GM18858 (cell line): ENCODE results near the gene AHRR.
"Not testable (repeated sequence)": the region's sequence is repeated elsewhere in the genome, so short reads cannot be mapped to it uniquely, and the experiment has no call there.

Experiments
- ATAC-seq: cut with Tn5 transposase; IDR thresholded peaks from one replicate; pipeline ENCODE4 v1.9.1; 2021; ENCODE audit not compliant: unreplicated experiment

The AHRR gene

DNA sequence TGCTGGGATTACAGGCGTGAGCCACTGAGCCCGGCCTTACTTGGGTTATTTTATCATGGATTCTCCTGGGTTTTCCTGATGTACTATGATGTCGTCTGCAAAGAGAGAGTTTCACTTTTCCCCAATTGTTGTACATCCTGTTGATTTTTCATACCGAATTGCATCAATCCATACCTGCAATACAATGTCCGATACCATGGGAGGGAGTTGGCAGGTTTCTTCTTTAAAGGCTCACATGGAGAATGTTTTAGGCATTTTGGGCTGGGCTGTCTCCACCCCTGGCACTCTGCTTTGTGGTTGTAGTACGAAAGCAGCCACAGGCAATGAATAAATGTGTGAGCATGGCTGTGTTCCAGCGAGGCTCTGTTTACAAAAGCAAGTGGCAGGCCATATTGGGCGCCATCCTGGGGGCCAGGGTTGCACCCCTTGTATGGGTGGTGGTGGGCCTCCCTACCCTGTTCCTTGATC, 86.3 kb downstream of the AHRR start:
- no peak for ATAC-seq

DNA sequence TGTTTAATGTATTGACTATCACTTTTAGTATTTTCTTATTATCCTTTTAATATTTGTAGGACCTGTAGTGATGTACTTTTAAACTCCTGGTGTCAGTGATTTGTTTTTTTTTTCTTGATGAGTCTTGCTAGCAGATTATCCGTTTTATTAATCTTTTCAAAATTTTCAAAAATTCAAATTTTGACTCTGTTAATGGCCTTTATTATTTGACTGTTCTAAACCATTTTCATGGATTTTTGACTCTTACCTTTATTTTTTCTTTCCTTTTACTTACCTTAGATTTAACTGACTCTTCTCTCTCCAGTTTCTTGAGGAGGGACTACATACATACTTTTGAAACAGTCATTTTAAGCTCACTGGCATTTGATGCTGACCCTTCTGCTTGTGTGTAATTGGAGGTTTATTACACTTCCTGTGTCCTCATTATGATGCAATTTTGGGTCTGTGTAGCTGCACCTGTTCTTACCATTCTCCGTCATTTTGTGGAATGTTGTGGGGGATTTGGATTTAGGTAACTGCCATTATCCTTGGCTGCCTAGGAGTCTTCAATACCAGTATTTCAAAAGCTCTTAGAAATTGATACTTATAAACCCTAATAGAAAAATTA, 89.5 kb downstream of the AHRR start:
- ATAC-seq, result no peak

DNA sequence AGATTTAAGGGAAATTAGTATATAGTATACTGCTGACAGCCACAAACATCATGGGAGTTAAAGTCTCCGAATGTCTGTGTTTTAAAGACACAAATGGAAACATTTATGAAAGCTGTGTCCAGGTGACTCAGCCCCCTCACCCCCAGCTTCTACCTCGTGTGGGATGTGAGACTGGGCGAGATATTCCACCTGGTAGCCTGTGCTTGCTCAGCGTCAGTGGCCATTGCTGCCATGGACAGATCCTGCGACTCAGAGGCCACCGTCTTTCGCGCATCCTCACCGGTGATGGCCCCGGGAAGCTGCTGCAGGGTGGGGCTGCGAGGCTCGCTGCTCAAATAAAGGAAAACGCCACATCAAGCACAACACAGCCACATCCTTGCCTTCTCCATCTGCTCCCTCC, 90.2 kb downstream of the AHRR start:
- no peak for ATAC-seq

DNA sequence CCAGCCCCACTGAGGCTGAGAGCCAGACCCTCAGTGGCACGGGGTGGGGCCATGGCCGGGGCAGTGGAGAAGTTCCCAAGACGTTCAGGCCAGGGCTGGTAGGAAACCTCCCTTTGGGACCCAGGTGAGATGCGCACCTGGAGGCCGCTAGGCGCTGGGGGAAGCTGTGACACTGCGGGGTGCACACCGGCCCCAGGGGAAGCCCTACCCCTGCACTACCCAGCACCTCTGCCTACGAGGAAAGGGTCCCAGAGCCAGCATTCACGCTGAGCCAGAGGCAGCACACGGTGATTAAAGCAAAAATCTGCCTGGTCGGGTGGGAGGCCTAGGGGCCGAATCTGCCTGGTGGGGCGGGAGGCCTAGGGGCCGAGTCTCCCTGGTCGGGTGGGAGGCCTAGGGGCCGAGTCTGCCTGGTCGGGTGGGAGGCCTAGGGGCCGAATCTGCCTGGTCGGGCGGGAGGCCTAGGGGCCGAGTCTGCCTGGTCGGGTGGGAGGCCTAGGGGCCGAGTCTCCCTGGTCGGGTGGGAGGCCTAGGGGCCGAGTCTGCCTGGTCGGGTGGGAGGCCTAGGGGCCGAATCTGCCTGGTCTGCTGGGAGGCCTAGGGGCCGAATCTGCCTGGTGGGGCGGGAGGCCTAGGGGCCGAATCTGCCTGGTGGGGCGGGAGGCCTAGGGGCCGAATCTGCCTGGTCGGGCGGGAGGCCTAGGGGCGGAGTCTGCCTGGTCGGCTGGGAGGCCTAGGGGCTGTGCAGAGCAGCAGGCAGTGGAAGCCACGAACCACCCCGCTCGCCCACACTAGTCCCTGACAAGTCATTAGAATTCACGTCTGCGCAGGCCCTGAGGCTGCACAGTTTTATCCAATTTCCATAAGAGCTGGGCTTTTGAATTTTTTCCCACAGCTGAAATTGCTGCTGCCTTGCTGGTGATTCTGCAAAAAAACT, 93.7 kb downstream of the AHRR start:
- not testable (repeated sequence) for ATAC-seq

DNA sequence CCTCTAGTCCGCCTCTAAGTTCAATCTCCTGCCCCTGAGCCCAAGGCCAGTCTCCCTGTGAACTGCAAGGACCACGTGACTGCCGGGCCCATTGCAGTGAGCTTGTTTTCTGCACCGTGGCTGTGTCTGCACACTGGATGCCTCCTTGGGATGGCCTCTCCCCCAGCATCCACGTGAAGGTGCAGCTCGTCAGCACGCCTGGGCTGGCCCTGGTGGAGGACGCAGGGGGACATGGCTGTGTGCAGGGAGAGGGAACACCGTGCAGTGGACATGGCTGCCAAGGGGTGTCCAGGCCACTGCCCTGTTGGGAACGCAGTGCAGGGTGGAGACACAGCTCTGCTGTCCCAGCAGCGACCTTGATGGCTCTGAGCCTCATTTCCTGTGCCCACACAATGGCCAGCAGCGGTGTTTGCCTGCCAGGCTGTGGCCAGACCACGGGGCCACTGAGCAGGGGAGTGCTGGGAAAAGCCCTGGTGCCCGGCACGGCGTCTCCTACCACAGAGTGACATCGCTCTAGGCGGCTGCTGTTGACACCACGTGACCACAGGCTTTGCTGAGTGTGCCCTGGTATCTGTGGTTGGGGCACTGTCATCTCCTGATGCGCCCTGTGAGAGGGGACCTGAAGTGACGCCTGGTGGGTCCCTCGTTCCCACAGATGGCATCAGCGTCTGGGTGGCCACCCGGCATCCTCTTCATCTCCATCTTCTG, 94.6 kb downstream of the AHRR start:
- no peak for ATAC-seq

DNA sequence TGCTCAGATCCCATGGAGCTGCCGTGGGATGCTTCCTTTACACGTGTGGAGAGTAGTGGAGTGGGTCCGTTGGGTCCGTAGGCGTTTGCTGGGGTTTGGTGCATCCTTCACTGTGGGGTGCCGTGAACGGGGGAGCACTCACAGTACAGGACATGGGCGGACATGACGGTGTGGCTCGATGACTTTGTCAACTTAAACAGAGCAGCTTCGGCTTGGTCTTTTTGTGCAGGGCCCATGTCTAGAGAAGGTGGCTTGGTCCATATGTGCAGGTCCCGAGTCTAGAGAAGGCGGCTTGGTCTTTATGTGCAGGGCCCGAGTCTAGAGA, 95.1 kb downstream of the AHRR start:
- no peak for ATAC-seq

DNA sequence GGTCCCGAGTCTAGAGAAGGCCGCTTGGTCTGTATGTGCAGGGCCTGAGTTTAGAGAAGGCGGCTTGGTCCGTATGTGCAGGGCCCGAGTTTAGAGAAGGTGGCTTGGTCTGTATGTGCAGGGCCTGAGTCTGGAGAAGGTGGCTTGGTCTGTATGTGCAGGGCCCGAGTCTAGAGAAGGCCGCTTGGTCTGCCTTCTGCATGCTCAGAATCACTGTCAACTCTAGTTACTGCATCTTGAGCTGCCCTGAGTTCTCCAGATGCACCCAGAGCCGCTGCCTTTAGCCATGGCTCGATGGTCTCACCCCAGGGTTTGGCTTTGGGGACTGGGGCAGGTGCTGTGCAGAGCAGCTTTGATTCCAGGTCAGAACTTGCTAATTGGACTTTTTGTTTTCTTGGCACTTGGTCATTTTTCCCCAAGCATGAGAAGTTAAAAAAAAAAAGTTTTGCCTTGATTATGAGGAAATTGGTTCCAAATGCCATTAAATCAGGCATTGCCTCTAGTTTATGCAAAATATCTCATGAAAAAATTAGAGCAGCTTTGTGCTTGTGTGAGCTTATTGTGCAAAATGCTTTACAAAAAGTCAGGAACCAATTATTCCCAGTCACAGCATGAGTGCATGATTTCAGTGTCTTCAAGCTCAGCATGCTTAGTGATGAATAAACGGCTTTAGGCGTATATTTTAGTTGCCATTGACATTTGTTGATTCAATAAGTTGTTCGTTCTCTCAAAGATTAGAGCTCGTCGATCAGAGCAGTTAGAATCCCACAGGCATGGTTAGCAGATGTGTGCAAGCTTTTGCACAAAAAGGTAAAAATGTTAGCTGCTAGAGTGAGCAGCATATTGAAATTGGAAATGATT, 96.0 kb downstream of the AHRR start:
- ATAC-seq, result no peak

DNA sequence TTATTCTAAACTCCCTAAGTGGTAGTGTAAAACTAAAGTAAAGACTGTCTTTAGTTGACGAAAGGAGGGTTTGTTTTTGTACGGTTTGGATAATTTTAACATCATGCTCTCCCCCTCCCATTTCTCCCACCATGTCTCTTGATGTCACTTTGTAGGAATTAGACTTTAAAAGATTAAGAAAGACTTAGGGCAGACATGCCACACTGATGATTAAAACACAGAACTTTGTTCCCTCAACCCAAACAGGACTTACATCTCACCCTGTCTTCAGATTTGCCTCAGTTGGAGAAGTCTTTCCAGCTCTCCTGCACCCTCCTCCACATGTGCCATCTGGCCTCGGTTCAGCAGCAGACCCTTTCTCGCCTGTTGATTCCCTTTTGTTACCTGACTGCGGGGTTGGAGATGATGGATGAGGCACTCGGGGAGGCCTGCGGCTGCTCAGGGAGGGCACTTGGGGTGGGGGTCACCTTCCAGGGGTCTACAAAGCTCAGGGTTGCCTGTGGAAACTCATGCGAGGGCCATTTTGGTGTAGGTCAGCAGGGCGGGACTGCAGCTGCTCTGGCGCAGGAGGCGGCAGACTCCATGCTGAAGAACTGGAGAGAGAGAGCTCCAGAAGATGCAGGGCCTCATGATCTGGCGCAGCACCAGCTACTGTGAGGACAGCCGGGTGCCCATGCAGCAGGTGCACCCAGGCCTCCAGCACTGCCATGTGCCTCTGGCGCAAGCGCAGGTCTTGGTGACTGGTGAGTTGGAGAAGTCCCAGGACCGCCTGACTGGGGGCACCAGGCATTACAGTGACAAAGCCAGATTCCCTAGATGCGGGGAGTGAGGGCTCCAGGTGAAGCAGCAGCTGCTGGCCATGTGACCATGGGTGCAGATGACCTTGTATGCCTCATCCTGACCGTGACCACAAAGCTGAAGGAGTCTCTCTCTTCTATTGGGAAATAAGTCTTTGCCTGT, 96.9 kb downstream of the AHRR start:
- no peak for ATAC-seq

DNA sequence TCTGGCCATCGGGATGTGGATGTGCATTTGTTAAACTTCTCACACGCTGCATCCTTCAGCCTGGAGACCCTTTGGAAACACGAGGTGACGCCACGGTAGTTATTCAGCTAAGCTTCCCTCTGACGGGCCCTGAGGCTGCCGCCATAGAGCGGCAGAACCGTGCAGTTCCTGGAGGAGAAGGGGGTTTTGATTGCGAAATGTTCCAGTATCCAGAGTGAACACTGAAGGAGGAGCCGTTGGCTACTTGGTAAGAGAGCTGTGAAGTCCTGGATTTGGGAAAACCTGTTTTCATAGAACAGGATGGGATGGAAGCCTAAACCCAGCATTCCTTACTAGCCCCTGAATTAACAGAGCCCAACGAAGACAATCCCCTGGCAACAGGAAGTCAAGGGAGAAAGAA, 98.5 kb downstream of the AHRR start:
- ATAC-seq, result no peak

DNA sequence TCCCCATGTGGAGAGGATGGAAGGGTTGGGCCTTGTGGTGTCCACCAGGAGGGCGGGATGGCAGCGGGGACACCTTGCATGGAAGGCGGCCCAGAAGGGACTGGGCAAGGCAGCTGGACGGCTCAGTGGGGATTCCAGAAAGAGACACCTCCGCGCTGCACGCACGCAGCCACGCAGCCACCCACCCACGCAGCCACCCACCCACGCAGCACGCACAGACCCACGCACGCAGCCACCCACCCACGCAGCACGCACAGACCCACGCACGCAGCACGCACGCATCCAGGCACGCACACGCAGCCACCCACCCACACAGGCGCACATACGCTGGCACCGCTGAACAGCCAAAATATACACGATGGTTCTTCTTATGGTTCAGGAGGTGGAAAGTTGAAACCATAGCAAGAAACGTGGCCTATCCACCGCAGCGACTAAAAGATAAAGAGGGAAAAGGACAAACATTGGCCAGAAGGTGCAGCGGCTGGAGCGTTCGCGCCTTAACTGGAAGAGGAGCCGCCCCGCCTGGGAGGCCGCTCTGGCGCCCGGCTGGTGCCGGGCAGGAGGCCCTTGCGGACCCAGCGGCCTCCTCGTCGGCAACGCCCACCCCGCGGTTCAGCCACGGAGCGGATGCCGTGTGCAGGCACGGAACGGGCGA, 99.2 kb downstream of the AHRR start:
- ATAC-seq, result no peak

DNA sequence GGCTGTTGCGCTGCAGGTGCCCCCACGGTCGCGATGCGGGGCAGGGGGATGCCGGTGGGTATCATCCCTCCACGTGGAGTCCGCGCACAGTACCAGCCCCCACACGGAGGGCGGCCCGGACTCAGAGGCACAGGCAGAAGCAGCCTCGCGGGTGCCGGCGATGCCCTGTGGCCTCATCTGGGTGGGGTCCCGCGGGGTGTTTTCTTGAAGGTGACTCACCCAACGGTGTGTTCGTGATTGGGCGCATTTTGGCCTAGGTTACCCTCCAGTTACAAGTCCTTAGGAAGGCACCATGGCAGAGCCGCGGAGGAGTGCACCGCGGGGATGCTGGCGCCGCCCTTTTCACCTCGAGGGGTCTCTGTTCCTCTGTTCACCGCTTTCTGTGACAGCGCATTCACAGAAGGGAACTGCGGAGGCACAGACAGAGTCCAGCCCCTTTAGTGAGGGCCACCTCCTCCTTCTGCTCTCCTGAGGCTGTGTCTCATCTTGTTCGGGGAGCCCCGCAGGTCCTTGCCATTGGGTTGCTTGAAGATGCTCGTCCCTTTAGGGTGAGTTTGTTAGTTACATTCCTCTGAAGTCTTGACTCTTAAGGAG, 99.9 kb downstream of the AHRR start:
- no peak for ATAC-seq

DNA sequence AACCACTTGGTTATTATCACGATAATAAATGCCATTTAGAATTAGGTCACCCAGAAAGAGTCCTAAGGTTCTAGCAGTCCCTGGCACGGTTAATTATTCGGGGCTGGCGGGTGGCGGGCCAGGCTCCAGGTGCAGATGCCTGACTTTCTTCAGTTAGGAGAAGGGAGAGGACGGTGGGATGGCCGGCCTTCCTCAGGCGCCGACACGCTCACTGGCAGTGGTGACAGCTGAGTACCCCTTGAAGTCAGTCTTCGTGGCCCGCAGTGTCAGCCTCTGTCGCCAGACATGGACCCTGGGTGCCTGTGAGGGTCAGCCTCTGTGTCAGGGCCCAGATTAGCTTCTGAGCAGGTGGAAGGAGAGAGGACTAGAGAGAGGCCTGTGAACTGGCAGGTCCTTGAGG, 100.4 kb downstream of the AHRR start:
- ATAC-seq, result no peak

DNA sequence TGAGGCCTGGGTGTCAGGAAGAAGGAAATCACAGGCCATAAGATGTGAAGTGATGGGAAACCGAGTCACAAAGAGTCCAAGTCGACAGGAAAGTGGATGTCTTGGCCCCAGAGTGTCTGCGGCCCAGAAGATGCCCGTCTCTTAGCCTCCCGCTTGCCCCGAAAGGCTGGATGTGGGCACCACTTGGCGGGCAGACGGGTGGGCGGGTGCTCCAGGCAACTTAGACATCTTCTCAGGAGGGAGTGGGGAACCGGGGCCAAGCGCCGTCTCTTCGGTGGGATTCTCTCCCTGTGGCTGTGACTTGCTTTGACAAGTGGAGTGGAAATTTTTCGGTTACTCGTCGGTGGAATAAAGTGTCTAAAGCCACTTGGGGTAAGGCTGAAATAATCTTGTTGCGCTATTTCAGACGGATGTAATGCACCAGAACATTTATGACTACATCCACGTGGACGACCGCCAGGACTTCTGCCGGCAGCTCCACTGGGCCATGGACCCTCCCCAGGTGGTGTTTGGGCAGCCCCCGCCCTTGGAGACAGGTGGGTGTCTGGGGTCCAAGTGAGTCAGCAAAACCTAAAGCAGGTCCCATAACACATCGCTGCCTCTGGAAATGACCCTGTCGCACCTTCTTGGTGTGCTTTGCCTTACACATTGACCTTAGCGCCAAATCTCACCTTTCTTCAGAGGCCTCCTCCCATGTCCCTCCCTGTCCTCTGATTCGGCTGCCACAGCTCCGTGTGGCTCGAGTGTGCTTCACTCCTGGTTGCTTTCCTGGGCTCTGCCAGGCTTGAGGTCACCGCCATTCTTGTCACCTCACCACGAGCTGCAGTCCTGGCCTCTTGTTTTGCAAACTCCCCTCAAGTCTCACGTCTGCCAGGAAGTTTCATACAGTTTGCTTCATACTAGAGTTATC, 101.1 kb downstream of the AHRR start:
- ATAC-seq, result no peak

DNA sequence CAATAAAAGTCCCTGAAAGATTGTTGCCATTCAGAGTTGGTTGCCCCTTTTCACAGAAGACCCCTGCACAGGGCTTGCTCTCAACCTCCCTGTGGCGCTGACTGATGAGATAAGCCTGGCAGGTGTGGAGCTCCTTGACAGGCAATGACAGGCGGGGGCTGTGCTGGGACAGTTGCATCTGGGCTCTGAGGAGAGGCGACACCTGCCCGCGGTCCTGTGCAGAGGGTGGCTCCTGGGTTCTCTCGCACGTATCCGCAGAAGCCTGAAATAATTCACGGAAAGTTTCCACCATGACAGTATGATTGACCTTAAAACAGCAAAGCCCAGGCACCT, 101.7 kb downstream of the AHRR start:
- no peak for ATAC-seq

DNA sequence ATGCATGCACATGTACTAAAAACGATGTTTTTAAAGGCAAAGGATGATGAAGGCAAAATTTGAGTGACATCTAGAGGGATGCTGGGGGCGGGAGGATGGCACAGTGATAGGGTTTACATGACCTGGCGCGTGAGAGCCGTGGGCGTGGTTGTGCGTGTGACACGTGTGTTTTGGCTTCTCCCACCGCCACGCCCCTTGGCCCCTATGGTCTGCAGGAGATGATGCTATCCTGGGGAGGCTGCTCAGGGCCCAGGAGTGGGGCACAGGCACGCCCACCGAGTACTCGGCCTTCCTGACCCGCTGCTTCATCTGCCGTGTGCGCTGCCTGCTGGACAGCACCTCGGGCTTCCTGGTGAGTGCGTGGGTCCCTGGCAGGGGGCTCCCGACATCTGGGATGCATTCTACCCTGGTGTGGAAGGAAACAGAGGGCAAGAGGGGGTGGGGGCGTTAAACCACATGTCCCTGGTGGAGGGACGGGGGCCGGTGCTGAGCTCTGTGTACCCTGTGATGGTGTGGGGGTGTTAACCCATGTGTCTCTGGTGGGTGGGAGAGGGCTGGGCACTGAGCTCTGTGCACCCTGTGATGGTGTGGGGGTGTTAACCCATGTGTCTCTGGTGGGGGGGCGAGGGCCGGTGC, 102.2 kb downstream of the AHRR start:
- ATAC-seq, result no peak

DNA sequence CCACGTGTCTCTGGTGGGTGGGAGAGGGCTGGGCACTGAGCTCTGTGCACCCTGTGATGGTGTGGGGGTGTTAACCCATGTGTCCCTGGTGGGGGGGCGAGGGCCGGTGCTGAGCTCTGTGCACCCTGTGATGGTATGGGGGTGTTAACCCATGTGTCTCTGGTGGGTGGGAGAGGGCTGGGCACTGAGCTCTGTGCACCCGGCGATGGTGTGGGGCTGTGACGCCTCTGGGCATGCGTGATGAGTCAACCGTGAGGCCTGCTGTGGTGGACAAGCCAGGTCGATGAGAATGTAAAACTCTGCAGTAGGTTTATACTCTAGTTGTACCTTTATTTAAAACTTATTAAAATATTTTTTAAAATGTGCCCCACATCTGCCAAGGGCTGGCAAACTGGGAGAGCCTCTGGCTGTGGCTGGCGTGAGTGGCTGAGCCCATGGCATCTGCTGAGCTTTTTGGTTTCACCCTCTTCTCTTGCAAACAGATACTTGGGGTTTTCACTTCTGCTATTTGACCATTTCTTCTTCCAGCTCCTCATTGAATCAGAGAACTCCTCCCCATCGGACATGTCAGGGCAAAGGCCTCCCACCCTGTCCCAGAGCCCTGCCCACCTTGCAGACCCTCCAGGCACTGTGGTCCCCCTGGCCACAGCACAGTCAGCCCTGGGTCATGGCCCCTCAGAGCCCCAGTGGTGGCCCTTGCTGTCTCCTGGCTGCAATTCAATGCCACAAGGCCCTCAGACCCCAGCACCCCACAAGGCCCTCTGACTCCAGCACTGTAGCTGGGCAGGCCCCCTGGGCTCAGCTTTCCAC, 103.0 kb downstream of the AHRR start:
- peak; percentile 90 for ATAC-seq

DNA sequence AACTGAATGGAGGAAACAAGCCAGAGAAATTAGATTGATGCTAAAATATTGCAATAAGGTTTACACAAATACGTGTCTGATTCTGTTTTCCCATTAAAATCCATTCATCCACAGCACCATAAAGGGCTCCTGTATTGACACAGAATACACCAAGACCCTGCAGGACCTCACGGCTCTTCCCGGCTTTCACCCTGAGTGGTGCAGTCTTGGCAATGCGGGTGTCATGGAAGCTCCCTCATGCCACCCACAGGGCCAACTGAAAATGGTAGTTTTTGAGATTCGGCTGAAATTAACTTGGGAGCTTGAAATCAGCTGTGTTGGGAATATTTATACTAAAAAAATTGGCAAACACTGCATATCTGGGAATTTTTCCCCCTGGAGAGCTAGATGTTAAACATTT, 104.2 kb downstream of the AHRR start:
- no peak for ATAC-seq
